NCI-H1105 (cell line): ENCODE results near the gene ABHD17C.
"Not testable (repeated sequence)": the region's sequence is repeated elsewhere in the genome, so short reads cannot be mapped to it uniquely, and the experiment has no call there.

Experiments used
- DNase-seq: peaks from one replicate; lab custom pipeline; 2025; lab: John Stamatoyannopoulos, UW

The ABHD17C gene

GRCh38 chr15:80695099-80695910 is at the start of gene ABHD17C:
TSS of gene ABHD17C (plus strand) at chr15:80695310. CDS start at chr15:80695430, 120 bp downstream.
- DNase-seq = no peak

GRCh38 chr15:80645494-80646065 is 49.5 kb upstream of the ABHD17C start:
- DNase-seq = no peak

GRCh38 chr15:80647424-80647823 is 47.7 kb upstream of the ABHD17C start:
- DNase-seq = not testable (repeated sequence)

- no peak for DNase-seq
Observed at GRCh38 chr15:80654299-80654698, 40.8 kb upstream of the ABHD17C start.

GRCh38 chr15:80659375-80659774 is 35.7 kb upstream of the ABHD17C start:
- no peak for DNase-seq

DNA sequence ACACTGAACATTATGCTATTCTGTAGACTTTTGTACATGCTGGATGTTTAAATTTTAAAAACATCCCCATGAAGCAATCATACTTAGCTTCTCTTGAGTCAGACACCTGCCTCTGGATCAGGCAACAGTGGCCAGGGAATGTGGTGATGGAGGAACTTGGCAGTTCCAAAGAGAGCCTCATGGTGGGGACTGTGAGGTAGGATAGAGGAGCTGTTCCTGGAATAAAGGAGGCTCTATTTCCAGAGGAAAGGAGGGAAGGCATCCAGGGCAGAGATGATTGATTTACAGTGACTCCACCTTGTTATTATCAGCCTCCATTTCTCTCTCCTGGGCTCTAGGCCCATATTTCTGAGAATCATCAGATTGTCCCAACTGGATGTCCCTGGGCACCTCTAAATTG is 35.0 kb upstream of the ABHD17C start:
- DNase-seq = no peak

- DNase-seq = no peak
Observed at GRCh38 chr15:80662129-80662528, 33.0 kb upstream of the ABHD17C start.

- DNase-seq = no peak
Observed at GRCh38 chr15:80662757-80663553, 32.2 kb upstream of the ABHD17C start.

DNA sequence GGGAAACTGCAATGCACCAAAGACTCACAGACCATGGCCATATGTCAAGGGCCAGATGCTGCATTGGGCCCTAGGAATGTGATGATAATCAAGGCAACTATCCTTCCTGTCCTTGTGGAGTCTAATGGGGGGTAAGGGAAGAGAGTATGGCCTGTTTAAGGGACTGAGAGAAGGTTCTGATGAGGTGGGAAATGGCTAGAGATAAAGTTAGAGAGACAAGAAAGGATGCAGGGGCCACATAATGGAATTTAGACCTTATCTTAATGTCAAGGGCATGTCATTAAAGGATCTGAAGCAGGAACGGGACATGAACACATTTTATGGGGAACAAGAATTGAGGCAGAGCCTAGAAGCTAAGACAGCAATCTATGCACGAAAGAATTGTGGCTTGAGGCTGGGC is 30.0 kb upstream of the ABHD17C start:
- DNase-seq = no peak

- DNase-seq = no peak
Observed at GRCh38 chr15:80667936-80668335, 27.2 kb upstream of the ABHD17C start.

DNA sequence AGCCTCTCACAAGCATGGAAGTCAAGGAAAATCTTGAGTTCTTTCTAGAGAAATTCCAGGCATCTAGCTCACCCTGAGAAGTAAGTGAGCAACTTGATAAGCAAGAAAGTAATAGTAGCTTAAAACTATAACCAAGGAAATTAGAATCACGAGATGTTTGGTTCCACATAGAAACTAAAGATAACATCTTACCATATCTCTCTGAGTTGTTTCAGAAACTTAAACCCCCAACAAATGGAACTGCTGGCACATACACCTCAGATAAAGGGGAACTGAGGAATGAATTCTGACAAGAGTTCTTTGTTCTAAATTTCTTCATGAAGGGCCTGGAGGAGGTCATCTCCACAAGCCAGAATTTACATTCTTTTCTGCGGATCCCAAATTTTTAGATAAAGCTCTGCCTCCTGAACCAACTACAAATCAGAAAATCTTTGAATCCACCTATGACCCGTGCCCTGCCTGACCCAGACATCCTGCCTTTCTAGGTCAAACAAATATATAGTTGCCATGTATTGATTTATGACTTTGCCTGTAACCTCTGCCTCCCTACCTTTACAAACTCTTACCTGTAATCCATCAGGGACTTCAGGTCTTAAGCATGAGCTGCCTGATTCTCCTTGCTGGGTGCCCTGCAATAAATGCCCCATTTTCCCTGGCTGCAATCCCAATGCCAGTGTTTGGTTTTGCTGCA is 26.4 kb upstream of the ABHD17C start:
- no peak for DNase-seq

- DNase-seq = no peak
Observed at GRCh38 chr15:80669663-80670273, 25.3 kb upstream of the ABHD17C start.

DNA sequence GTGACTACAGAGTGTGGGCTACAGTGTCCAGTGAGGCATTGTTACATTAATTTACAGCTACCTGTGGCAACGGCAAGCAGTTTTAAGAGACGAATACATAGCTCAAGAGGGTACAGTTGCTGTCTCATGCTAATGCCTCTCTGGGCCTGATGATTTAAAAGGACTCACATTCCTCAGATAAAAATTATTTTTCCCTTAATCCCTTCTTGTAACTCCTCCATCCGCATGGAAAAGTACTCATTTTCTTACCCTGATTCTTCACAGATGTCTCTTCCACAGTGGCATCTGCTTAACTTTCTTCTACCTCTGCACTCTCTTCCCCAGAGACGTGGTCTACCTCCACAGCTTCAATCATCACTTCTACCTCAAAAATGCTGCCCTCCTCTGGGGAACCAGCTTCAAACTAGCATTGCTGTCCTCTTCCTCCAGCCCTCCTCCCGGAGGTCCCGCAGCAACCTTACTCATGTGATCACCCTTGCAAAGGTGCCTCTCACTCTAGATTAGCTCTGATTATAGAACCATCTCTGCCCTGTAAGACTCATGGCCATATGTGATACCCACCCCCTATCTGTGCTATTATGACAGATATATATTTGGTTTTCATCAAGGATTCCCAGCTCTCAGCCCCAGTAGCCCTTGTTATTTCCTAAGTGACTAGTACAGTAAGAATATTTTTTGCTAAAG is 21.4 kb upstream of the ABHD17C start:
- DNase-seq = no peak

DNA sequence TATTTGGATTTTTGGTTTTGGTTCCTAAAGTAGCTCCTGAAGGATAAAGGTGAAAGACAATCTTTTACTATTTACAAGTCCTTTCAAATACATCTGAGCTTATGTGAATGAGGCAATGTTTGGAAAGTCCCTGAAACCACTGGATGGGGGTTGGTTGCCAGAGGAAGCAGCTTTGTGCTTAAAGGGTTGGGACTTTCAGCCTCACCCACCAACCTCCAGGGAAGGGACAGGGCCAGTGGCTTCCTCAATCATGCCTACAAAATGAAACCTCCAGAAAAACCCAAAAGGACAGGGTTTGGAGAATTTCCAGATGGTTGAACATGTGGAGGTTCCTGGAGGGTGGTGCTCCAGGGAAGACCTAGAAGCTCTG is 20.9 kb upstream of the ABHD17C start:
- DNase-seq = no peak

DNA sequence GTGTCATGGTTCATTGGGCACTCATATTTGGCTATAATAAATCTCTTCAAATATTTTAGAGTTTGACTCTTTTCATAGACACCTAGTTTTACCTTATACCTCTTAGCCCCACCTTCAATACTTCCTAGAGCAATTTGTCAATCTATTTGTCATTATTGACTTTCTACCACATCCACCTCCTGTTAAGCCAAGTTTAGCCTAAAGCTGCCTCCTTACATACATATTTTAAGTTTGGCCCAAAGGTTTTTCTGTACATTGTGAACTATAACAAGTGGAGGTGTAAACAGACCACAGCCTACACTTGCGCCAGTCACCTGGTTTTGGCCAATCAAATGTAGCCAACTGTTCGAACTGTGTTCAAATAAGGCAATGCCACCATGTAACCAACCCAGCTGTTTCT is 18.1 kb upstream of the ABHD17C start:
- DNase-seq = no peak

- DNase-seq = no peak
Observed at GRCh38 chr15:80679167-80679803, 15.8 kb upstream of the ABHD17C start.

GRCh38 chr15:80679804-80680175 is 15.3 kb upstream of the ABHD17C start:
- DNase-seq = no peak

DNA sequence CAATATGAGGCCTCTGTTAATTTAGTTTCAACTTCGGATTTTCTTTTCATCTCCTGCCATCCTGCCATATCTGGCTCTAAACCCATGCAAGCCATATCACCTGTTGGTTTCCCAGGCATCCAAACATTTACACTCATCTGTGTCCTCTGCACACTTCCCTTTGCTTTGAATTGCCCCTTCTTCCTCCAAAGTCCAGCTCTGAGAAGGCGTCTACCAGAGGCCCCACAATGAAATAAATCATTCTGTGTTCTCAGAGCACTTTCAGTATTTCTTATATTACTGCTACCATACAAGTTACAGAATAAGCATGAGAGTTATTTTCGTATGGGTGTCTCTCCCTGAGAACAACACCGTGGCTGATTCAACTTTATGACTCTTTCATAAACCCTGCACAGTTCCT is 12.9 kb upstream of the ABHD17C start:
- DNase-seq = no peak

DNA sequence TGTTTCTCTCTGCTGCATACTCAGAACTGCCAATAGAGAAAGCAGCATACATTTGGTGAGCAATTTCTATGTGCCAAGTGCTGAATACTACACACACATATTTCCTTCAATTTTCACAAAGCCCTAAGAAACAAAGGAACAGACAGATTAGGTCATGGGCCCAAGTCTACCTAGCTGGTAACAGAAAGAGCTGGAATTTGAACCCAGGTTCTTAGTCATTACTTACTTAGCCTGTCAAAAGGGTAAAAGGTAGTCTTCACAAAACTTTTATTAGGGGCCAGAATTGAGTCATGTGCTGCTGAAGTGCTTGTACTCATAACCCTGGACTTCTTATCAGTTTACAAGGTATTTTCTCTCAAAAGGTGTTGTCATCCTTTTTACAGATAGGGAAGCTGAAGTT is 10.4 kb upstream of the ABHD17C start:
- no peak for DNase-seq

DNA sequence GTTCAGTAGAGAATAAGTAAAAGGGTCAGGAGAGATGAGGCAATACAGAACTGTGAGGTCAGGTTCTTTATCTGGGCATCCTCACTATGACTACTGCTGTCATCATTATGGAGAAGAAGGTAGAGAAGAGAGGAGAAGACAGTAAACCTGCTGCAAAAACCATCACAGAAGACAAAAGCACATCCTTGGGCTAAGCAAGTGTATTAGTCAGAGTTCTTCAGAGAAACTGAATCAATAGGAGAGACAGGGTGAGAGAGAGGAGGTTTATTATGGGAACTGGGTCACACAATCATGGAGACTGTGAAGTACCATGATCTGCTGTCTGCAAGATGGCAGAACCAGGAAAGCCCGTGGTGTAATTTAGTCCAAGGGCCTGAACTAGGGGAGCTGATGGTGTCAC is 9.5 kb upstream of the ABHD17C start:
- no peak for DNase-seq

DNA sequence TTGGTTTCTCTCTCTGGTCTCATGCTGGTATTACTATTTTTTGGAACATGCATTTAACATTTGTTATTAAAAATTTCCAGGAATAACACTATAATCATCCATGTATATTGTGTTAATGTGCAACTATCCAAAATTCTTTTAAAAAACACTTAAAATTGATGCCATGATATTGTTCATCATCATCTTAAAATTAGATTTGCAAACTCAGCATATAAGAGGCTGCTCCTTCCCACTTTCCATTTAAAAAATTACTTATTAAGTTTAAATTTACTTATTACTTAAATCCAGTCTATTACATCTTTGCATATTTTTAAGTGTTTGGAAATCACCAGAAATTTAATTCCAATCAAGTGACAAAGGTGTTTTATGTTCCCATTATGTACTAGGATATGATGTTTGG is 5.8 kb upstream of the ABHD17C start:
- DNase-seq = no peak
